ENCODE results near the gene CTSD.

Gene CTSD

DNA sequence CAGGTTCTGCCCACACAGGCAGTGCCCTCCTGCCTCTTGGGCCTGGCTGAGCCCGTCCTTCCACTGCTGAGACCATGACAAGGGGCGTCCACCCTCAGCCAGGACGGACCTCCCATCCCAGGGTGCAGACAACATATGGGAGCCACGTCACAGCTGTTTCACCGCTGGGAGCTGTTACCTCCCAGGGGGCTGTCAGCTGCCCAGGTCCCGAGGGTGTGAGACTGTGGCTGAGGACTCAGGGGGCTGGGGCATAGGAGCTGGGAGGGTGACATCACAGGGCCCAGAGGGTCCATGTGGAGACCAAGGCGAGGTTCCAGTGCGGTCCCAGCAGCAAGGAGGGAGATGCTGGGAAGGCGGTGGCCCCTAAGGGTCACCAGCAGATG is 17.9 kb upstream of the CTSD start:
- Histone ChIP-seq H3K9me3 (ENCODE audit: control insufficient read depth, low read length) (no peaks in the 10 kb centered on the region), H3K27me3 (replicated peaks; ENCODE audit: control insufficient read depth, insufficient read depth, low read length) (peaks cover 12% of the 10 kb centered on the region), H3K9ac (ENCODE audit: low read length) (no peak overlapping the region), H3K4me1 (ENCODE audit: control insufficient read depth, insufficient read depth, low read length) (peaks cover 23% of the 10 kb centered on the region), H3K4me3 (ENCODE audit: low read length) (no peak overlapping the region), H3K36me3 (ENCODE audit: control insufficient read depth, insufficient read depth, low read length, severe bottlenecking) (no peaks in the 10 kb centered on the region)
- DNase-seq (ENCODE audit: low read depth), result no peak

GRCh38 chr11:1780700-1781592 is 17.2 kb upstream of the CTSD start:
- DNase-seq (ENCODE audit: low read depth), result no peak
- H3K27me3 ChIP-seq (replicated peaks; ENCODE audit: control insufficient read depth, insufficient read depth, low read length), result peaks cover 12% of the 10 kb centered on the region

DNA sequence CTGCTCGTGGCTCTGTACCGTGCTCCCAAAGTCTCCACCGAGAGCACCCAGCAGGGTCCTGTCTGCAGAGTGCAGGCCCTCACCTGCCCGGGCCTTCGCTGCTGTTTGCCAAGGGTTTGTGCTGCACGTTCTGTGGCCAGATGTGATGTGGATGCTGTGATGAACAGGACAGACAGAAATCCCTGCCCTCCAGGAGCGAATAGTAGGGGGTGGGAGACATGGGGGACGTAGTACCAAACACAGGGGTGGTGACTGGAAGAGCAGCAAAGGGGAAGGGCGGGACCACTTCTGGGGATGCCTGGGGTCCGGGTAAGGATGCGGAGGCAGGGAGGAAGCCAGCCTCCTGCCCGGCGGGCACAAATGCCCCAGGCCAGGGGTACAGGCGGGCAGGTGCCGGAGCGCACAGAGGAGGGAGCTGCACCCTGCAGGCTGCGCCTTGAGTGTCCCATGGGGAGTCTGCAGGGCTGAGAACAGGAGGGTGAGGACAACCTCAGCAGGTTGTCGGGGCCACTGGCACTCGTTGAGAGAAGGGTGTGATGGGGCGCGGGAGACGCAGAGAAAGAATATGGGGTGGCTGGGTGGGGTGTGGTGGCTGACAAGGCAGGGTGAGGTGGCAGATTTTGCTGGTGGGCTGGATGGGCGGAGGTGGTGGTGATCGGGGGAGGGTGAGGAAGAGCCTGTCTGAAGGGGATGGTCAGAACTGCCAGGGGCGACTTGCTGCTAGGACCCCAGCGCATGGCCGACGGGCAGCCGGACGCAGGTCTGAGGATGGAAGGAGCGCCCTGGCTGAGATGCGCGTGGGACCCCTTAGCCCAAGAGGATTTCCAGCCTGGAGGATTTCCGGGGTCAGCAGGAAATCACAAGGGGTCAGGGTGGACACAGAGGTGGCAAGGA is 16.3 kb upstream of the CTSD start:
- Histone ChIP-seq H3K27me3 (replicated peaks; ENCODE audit: control insufficient read depth, insufficient read depth, low read length) (peaks cover 12% of the 10 kb centered on the region), H3K4me1 (ENCODE audit: control insufficient read depth, insufficient read depth, low read length) (peaks cover 23% of the 10 kb centered on the region), H3K4me3 (ENCODE audit: low read length) (no peak overlapping the region), H3K36me3 (ENCODE audit: control insufficient read depth, insufficient read depth, low read length, severe bottlenecking) (no peaks in the 10 kb centered on the region), H3K9ac (ENCODE audit: low read length) (no peak overlapping the region), H3K9me3 (ENCODE audit: control insufficient read depth, low read length) (peaks cover 5% of the 10 kb centered on the region)
- DNase-seq (ENCODE audit: low read depth), result no peak

More at GRCh38 chr11:1780700-1781592, 17.2 kb upstream of the CTSD start:
- no peak overlapping the region for H3K9ac ChIP-seq (ENCODE audit: low read length)
- H3K4me1 ChIP-seq (ENCODE audit: control insufficient read depth, insufficient read depth, low read length), result peaks cover 23% of the 10 kb centered on the region
- H3K9me3 ChIP-seq (ENCODE audit: control insufficient read depth, low read length), result peaks cover 5% of the 10 kb centered on the region
- H3K4me3 ChIP-seq (ENCODE audit: low read length), result no peak overlapping the region
- H3K36me3 ChIP-seq (ENCODE audit: control insufficient read depth, insufficient read depth, low read length, severe bottlenecking), result no peaks in the 10 kb centered on the region

DNA sequence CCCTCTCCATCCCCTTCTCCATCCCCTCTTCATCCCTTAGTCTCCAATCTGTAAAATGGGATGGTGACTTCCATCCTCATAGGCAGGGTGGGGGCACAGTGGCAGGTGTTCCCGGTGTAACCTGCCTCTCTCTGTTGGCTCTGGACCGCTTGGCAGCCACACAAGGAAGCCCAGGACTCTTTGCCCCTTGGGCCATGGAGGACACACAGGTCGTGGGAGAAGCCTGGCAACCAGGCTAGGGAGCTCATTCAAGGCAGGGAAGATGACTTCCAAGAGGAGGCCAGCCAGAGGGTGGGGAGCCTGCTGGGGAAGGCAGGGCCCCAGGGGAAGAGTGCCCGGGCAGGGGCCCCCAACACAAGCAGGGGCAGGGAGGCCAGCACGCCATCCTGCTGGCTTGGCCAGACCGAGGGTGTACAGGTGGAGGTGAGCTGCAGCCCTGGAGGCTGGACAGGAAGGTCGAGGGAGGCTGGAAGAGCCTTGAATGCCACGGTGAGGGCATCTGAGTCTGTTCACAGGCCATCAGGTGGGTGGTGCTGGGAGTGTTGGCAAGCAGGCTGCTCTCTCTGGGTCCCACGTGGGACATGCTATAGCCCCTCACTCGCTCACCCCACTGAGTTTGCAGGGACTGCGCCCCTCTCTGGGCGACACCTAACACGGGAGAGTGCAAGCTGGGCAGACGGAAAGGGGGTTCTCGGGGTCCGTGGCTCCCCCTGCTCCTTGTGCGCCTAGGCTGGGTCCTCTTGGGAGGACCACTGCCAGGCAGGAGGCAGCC is 15.5 kb upstream of the CTSD start:
- Histone ChIP-seq H3K4me3 (ENCODE audit: low read length) (no peak overlapping the region), H3K36me3 (ENCODE audit: control insufficient read depth, insufficient read depth, low read length, severe bottlenecking) (no peaks in the 10 kb centered on the region), H3K9ac (ENCODE audit: low read length) (no peak overlapping the region), H3K9me3 (ENCODE audit: control insufficient read depth, low read length) (peaks cover 5% of the 10 kb centered on the region), H3K27me3 (replicated peaks; ENCODE audit: control insufficient read depth, insufficient read depth, low read length) (peaks cover 12% of the 10 kb centered on the region), H3K4me1 (ENCODE audit: control insufficient read depth, insufficient read depth, low read length) (peaks cover 23% of the 10 kb centered on the region)
- DNase-seq (ENCODE audit: low read depth), result no peak

DNA sequence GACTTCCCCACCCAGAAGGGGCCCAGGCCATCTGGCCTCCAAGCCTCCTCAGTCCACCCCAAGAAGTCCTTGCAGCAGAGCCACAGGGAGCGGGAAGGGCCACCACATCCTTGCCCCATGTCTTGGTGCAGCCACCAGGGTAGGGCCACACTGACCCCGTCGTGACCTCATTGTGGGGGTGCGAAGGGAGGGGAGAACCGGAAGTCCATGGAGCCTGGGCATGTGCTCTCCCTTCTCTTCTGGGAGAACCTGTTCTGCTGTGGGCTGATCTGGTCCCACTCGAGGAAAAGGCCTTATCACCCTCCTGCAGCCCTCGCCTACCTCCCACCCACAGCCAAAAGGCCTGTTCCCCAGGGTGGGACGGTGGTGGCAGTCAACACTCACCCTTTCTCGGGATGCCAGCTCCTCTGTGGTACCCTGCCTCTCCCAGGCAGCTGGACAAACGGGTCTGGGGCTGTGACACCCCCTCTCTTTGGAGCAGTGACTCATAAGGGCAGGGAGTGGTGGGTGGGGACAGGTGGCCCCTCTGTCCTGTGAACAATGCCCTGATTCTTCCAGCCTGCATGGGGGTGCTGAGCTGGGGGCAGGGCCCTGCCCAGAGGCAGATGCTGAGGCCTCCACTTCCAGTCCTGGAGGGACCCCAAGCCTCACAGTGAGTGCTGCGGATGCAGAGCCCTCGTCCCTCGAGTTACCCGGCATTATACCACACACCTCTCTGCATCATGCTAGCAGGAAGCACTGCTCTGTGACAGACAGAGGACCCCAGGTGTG is 14.6 kb upstream of the CTSD start:
- H3K4me1 ChIP-seq (ENCODE audit: control insufficient read depth, insufficient read depth, low read length), result peaks cover 23% of the 10 kb centered on the region
- H3K4me3 ChIP-seq (ENCODE audit: low read length), result no peak overlapping the region
- H3K27me3 ChIP-seq (replicated peaks; ENCODE audit: control insufficient read depth, insufficient read depth, low read length), result peaks cover 12% of the 10 kb centered on the region
- DNase-seq (ENCODE audit: low read depth), result no peak
- no peak overlapping the region for H3K9ac ChIP-seq (ENCODE audit: low read length)
- H3K9me3 ChIP-seq (ENCODE audit: control insufficient read depth, low read length), result peaks cover 5% of the 10 kb centered on the region
- no peaks in the 10 kb centered on the region for H3K36me3 ChIP-seq (ENCODE audit: control insufficient read depth, insufficient read depth, low read length, severe bottlenecking)

GRCh38 chr11:1777737-1778136 is 14.0 kb upstream of the CTSD start:
- no peaks in the 10 kb centered on the region for H3K36me3 ChIP-seq (ENCODE audit: control insufficient read depth, insufficient read depth, low read length, severe bottlenecking)
- DNase-seq (ENCODE audit: low read depth), result no peak
- peaks cover 20% of the 10 kb centered on the region for H3K4me1 ChIP-seq (ENCODE audit: control insufficient read depth, insufficient read depth, low read length)
- peaks cover 5% of the 10 kb centered on the region for H3K9me3 ChIP-seq (ENCODE audit: control insufficient read depth, low read length)
- no peak overlapping the region for H3K9ac ChIP-seq (ENCODE audit: low read length)
- H3K4me3 ChIP-seq (ENCODE audit: low read length), result no peak overlapping the region
- H3K27me3 ChIP-seq (replicated peaks; ENCODE audit: control insufficient read depth, insufficient read depth, low read length), result peaks cover 12% of the 10 kb centered on the region

- DNase-seq (ENCODE audit: low read depth), result no peak
- Histone ChIP-seq H3K9me3 (ENCODE audit: control insufficient read depth, low read length) (peaks cover 5% of the 10 kb centered on the region), H3K4me3 (ENCODE audit: low read length) (no peak overlapping the region), H3K27me3 (replicated peaks; ENCODE audit: control insufficient read depth, insufficient read depth, low read length) (peaks cover 12% of the 10 kb centered on the region), H3K9ac (ENCODE audit: low read length) (no peak overlapping the region), H3K4me1 (ENCODE audit: control insufficient read depth, insufficient read depth, low read length) (peaks cover 21% of the 10 kb centered on the region), H3K36me3 (ENCODE audit: control insufficient read depth, insufficient read depth, low read length, severe bottlenecking) (no peaks in the 10 kb centered on the region)
Measured at GRCh38 chr11:1776944-1777715, 13.4 kb upstream of the CTSD start.

- H3K4me1 ChIP-seq (ENCODE audit: control insufficient read depth, insufficient read depth, low read length), result peaks cover 23% of the 10 kb centered on the region
- no peak overlapping the region for H3K4me3 ChIP-seq (ENCODE audit: low read length)
- H3K9me3 ChIP-seq (ENCODE audit: control insufficient read depth, low read length), result peaks cover 5% of the 10 kb centered on the region
- H3K36me3 ChIP-seq (ENCODE audit: control insufficient read depth, insufficient read depth, low read length, severe bottlenecking), result no peaks in the 10 kb centered on the region
- no peak overlapping the region for H3K9ac ChIP-seq (ENCODE audit: low read length)
- peaks cover 12% of the 10 kb centered on the region for H3K27me3 ChIP-seq (replicated peaks; ENCODE audit: control insufficient read depth, insufficient read depth, low read length)
- no peak for DNase-seq (ENCODE audit: low read depth)
Measured at GRCh38 chr11:1776331-1776851, 12.7 kb upstream of the CTSD start.

DNA sequence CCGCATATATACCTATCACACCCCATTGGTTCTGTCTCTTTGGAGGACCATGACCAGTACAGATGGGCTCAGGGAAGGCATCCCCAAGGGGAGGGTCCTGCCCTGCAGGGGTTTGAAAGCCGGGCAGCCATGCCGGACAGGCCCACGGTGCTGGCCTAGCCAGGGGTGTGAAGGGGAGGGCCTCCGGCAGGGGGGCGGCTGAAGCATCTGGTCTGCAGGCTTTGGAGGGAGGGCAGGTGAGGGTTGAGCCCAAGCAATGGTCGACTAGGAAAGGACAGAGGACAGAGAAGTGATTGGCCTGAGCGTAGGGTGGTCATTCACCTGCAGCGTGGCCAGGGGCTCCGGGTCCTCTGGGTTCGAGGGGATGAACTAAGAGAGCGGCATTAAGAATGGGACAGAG is 11.2 kb upstream of the CTSD start:
- peaks cover 5% of the 10 kb centered on the region for H3K9me3 ChIP-seq (ENCODE audit: control insufficient read depth, low read length)
- H3K4me3 ChIP-seq (ENCODE audit: low read length), result no peak overlapping the region
- no peak overlapping the region for H3K9ac ChIP-seq (ENCODE audit: low read length)
- H3K36me3 ChIP-seq (ENCODE audit: control insufficient read depth, insufficient read depth, low read length, severe bottlenecking), result no peaks in the 10 kb centered on the region
- DNase-seq (ENCODE audit: low read depth), result no peak
- H3K27me3 ChIP-seq (replicated peaks; ENCODE audit: control insufficient read depth, insufficient read depth, low read length), result peaks cover 10% of the 10 kb centered on the region
- H3K4me1 ChIP-seq (ENCODE audit: control insufficient read depth, insufficient read depth, low read length), result peaks cover 24% of the 10 kb centered on the region
